ENCODE data around the gene AFF1.

AFF1 gene

GRCh38 chr4:87019246-87019791 lies 84.5 kb downstream of the AFF1 start:
- Histone ChIP-seq H3F3A (ENCODE audit: insufficient read depth) (no peaks in the 10 kb centered on the region), H3K36me3 (ENCODE audit: low read length) (no peaks in the 10 kb centered on the region), H3K79me2 (ENCODE audit: insufficient read depth, low read length) (no peaks in the 10 kb centered on the region), H3K9ac (ENCODE audit: low read length) (no peak overlapping the region), H3K4me2 (ENCODE audit: low read depth, low read length, poor library complexity, severe bottlenecking) (no peak overlapping the region), H3K27me3 (ENCODE audit: low read length) (no peaks in the 10 kb centered on the region), H3K27ac (ENCODE audit: low read depth, low read length) (no peak overlapping the region), H2AFZ (ENCODE audit: low read depth, low read length, severe bottlenecking) (no peak overlapping the region), H3K4me3 (ENCODE audit: insufficient read depth, low read length, poor library complexity, severe bottlenecking) (no peak overlapping the region), H3K9me2 (replicated peaks; ENCODE audit: insufficient read depth, low read length) (no peaks in the 10 kb centered on the region), H3K9me3 (ENCODE audit: insufficient read depth, low read length) (no peaks in the 10 kb centered on the region), H4K20me1 (ENCODE audit: low read depth, low read length) (no peaks in the 10 kb centered on the region)
- no peak for TF ChIP-seq CTCF (IDR thresholded peaks at IDR 0.05; ENCODE audit: insufficient read depth, low read length, poor library complexity, severe bottlenecking)
- no peak for TF ChIP-seq EZH2phosphoT487 (conservative IDR thresholded peaks at IDR 0.05; ENCODE audit: low read length)

GRCh38 chr4:87019898-87020297 lies 85.1 kb downstream of the AFF1 start:
- Histone ChIP-seq H3K4me3 (ENCODE audit: insufficient read depth, low read length, poor library complexity, severe bottlenecking) (no peak overlapping the region), H3K27me3 (ENCODE audit: low read length) (no peaks in the 10 kb centered on the region), H3K9me3 (ENCODE audit: insufficient read depth, low read length) (no peaks in the 10 kb centered on the region), H3K9ac (ENCODE audit: low read length) (no peak overlapping the region), H3K9me2 (replicated peaks; ENCODE audit: insufficient read depth, low read length) (no peaks in the 10 kb centered on the region), H2AFZ (ENCODE audit: low read depth, low read length, severe bottlenecking) (no peak overlapping the region), H3K27ac (ENCODE audit: low read depth, low read length) (no peak overlapping the region), H3K79me2 (ENCODE audit: insufficient read depth, low read length) (no peaks in the 10 kb centered on the region), H3K36me3 (ENCODE audit: low read length) (no peaks in the 10 kb centered on the region), H3K4me2 (ENCODE audit: low read depth, low read length, poor library complexity, severe bottlenecking) (no peak overlapping the region), H4K20me1 (ENCODE audit: low read depth, low read length) (no peaks in the 10 kb centered on the region), H3F3A (ENCODE audit: insufficient read depth) (no peaks in the 10 kb centered on the region)
- no peak for TF ChIP-seq EZH2phosphoT487 (conservative IDR thresholded peaks at IDR 0.05; ENCODE audit: low read length)
- no peak for TF ChIP-seq CTCF (IDR thresholded peaks at IDR 0.05; ENCODE audit: insufficient read depth, low read length, poor library complexity, severe bottlenecking)

GRCh38 chr4:87024201-87024600 lies 89.4 kb downstream of the AFF1 start:
- Histone ChIP-seq H3K36me3 (ENCODE audit: low read length) (no peaks in the 10 kb centered on the region), H3K4me2 (ENCODE audit: low read depth, low read length, poor library complexity, severe bottlenecking) (no peak overlapping the region), H3K27ac (ENCODE audit: low read depth, low read length) (no peak overlapping the region), H2AFZ (ENCODE audit: low read depth, low read length, severe bottlenecking) (no peak overlapping the region), H3K9me3 (ENCODE audit: insufficient read depth, low read length) (no peaks in the 10 kb centered on the region), H3K9me2 (replicated peaks; ENCODE audit: insufficient read depth, low read length) (no peaks in the 10 kb centered on the region), H3F3A (ENCODE audit: insufficient read depth) (no peaks in the 10 kb centered on the region), H4K20me1 (ENCODE audit: low read depth, low read length) (no peaks in the 10 kb centered on the region), H3K9ac (ENCODE audit: low read length) (no peak overlapping the region), H3K79me2 (ENCODE audit: insufficient read depth, low read length) (no peaks in the 10 kb centered on the region), H3K27me3 (ENCODE audit: low read length) (no peaks in the 10 kb centered on the region), H3K4me3 (ENCODE audit: insufficient read depth, low read length, poor library complexity, severe bottlenecking) (no peak overlapping the region)
- TF ChIP-seq CTCF (IDR thresholded peaks at IDR 0.05; ENCODE audit: insufficient read depth, low read length, poor library complexity, severe bottlenecking) (no peak), EZH2phosphoT487 (conservative IDR thresholded peaks at IDR 0.05; ENCODE audit: low read length) (no peak)
